Glomerular visceral epithelial cell (primary cell): ENCODE results near the gene CYP4A22.
"Not testable (repeated sequence)": the region's sequence is repeated elsewhere in the genome, so short reads cannot be mapped to it uniquely, and the experiment has no call there.

Experiments
- DNase-seq: peaks from one replicate; pipeline ENCODE4 v3.0.0-alpha.2; 2016; ENCODE audit errors: extremely low spot score

CYP4A22 gene

GRCh38 chr1:47184822-47185677 lies 47.8 kb downstream of the CYP4A22 start:
- DNase-seq: no peak

- no peak for DNase-seq
These were observed 49.3 kb downstream of the CYP4A22 start for GRCh38 chr1:47186267-47187185.

- DNase-seq: no peak
These were observed 50.1 kb downstream of the CYP4A22 start for GRCh38 chr1:47187231-47187925.

DNA sequence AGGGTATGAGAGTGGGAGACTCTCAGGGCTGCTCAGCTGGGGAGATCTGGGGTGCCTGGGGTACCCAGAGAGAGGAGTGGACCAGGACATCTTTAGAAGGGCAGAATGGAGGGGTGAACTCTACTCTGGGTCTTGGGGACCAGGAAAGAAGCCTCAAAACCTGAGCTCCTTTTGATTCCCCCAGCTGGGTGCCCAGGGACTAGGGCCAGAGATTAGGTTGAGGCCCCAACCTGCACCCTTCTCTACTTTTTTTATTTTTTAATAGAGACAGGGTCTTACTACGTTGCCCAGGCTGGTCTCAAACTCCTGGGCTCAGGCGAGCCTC lies 50.6 kb downstream of the CYP4A22 start:
- DNase-seq: no peak

GRCh38 chr1:47188791-47189785 lies 51.8 kb downstream of the CYP4A22 start:
- no peak for DNase-seq

DNA sequence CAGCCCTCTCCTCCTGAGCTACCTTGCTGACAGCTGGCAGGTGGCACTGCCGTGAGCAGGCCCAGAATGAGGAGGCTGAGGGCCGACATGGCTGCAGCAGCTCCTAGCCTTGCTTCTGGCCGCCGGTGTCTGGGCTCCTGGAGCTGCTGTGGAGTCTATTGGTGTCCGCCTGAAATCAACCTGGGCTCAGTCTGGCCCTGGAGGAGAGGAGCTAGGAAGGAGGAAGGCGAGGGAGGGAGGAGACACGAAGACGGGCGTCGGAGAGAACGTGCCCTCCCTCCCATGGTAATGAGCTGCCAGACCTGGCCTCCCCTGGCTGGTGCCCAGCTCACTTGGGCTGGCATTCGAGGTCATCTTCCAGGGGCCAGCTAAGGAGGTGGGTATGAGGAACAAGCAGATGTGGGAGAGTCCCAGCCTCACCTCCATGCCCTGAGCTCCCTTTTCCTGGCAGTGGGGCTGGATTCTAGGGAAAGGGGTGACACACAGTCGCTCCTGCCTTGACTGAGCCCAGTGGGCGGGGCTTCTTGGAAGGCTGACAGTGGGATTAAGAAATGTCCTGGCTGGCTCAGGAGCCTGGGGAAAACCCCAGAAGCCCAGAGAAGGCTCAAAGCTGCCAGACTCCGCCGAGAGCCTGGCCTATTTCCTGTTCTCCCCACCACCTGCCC lies 52.7 kb downstream of the CYP4A22 start, which contains the start of gene PDZK1IP1:
Gene PDZK1IP1, minus strand, starts transcription at position 193 of the 665 bp plus-strand sequence. Its CDS starts 104 bp downstream, at position 89.
- peak; percentile 99 for DNase-seq

GRCh38 chr1:47190509-47190855 lies 53.2 kb downstream of the CYP4A22 start:
- DNase-seq: no peak

- DNase-seq: no peak
These were observed 53.6 kb downstream of the CYP4A22 start for GRCh38 chr1:47190857-47191256.

- no peak for DNase-seq
These were observed 54.8 kb downstream of the CYP4A22 start for GRCh38 chr1:47191940-47192457.

- DNase-seq: peak; percentile 84
These were observed 55.5 kb downstream of the CYP4A22 start for GRCh38 chr1:47192458-47193384.

- DNase-seq: not testable (repeated sequence)
These were observed 56.3 kb downstream of the CYP4A22 start for GRCh38 chr1:47193496-47193895.

GRCh38 chr1:47194311-47194710 lies 57.1 kb downstream of the CYP4A22 start:
- no peak for DNase-seq

- not testable (repeated sequence) for DNase-seq
These were observed 58.7 kb downstream of the CYP4A22 start for GRCh38 chr1:47195981-47196380.

DNA sequence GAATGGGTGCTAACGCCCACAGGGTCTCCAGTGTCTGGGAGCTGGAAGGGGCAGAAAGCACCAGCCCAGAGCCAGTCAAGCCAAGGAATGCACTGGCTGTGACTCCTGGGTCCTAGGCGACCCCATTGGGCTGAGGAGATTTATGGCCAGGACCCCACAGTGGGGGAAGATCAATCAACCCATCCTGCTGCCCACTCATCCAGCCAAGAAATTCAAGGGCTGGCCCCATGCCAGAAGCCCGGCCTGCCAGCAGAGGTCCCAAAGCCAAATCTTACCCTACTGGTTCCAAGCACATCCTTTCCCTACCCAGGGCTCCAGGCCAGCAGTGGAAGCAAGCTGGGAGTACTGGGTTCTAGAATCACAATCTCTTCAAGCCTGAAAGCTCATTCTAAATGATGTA lies 59.4 kb downstream of the CYP4A22 start:
- no peak for DNase-seq

GRCh38 chr1:47198214-47198613 lies 61.0 kb downstream of the CYP4A22 start:
- DNase-seq: no peak
